Stimulated activated CD4-positive, alpha-beta T cell treated with anti-CD3 and anti-CD28 coated beads, Interleukin-4, amount 100 ng/mL, for 1 hour (primary cell): ENCODE measurements around the gene FBXL19.

Source experiments
- DNase-seq: peaks from one replicate; pipeline ENCODE4 v3.0.0-alpha.2; 2020

FBXL19 gene

GRCh38 chr16:30991052-30991451, 67.7 kb downstream of the FBXL19 start:
- no peak for DNase-seq

GRCh38 chr16:30992276-30992780, 69.0 kb downstream of the FBXL19 start:
- DNase-seq: no peak

GRCh38 chr16:30992931-30993816, 69.8 kb downstream of the FBXL19 start:
- DNase-seq: no peak

DNA sequence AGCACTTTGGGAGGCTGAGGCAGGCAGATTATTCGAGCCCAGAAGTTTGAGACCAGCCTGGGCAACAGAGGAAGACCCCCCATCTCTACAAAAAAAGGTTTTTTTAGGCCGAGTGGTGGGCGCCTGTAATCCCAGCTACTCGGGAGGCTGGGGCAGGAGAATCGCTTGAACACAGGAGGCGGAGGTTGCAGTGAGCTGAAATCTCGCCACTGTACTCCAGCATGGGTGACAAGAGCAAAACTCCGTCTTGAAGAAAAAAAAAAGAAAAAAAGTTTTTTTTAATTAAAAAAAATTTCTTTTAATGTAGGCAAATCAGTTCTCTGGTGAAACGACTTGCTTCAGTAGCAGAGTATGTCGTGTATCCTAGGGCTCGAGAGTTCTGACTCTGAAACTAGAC, 72.6 kb downstream of the FBXL19 start:
- DNase-seq: no peak

GRCh38 chr16:30996324-30996984, 73.1 kb downstream of the FBXL19 start:
- no peak for DNase-seq

- peak; percentile 82 for DNase-seq
Measured at GRCh38 chr16:30996985-30997724, 73.8 kb downstream of the FBXL19 start.

GRCh38 chr16:30997725-30998711, 74.6 kb downstream of the FBXL19 start:
- no peak for DNase-seq
